SK-N-SH (cell line): Measurements from ENCODE around the gene RER1. TPM values are rescaled to one million over a fixed set of nuclear protein-coding genes. Genes with fewer than 3 reads are reported as not detected.

ENCODE experiments used
- CTCF ChIA-PET: fragments of 300-600, 350-600 bp; formaldehyde crosslinking; extraction: SDS; loops from one replicate; lab custom pipeline; 2021; lab: Yijun Ruan, JAX
- POLR2A ChIA-PET: fragments of 350-600 bp; sonication (Branson Sonifier 250); formaldehyde crosslinking; extraction: SDS; loops from one replicate; lab custom pipeline; 2020; ENCODE audit warnings: antibody characterized with exemption, inconsistent platforms; lab: Yijun Ruan, JAX
- DNase-seq: peaks from one replicate; pipeline ENCODE4 v3.0.0; 2012
- H2AFZ ChIP-seq: fragments of 200-600 bp; sonication (generic); 2 replicates; pipeline ENCODE4 v1.8.1; 2016; ENCODE audit warnings: antibody characterized with exemption, mild to moderate bottlenecking, low read depth
- H3F3A ChIP-seq: fragments of 200-600 bp; sonication (generic); replicated peaks from 2 replicates; pipeline ENCODE3; 2016; ENCODE audit warnings: antibody characterized with exemption, mild to moderate bottlenecking; ENCODE audit not compliant: insufficient read depth
- H3K27ac ChIP-seq, 2 experiments: fragments of 200-500 bp in 1 of 2; fragments of 200-600 bp in 1 of 2; sonication (Bioruptor generic) in 1 of 2; sonication (generic), shearing (Covaris generic) in 1 of 2; 2 replicates each; pipeline versions ENCODE4 v1.5.1 to v1.6.1; 2014 to 2016; ENCODE audit warnings: low read depth in 2 of 2, inconsistent platforms in 1 of 2, low read length in 1 of 2, mild to moderate bottlenecking in 1 of 2, mixed read lengths in 1 of 2
- H3K27me3 ChIP-seq: fragments of 200-600 bp; sonication (generic), shearing (Covaris generic); 2 replicates; pipeline ENCODE4 v1.6.1; 2016; ENCODE audit warnings: mixed run types; ENCODE audit not compliant: insufficient read depth
- H3K36me3 ChIP-seq, 2 experiments: fragments of 200-500 bp in 1 of 2; fragments of 200-600 bp in 1 of 2; sonication (Bioruptor generic) in 1 of 2; sonication (generic) in 1 of 2; replicated peaks in 1 of 2; 2 replicates each; pipeline versions ENCODE3 to v1.5.1; 2014 to 2016; ENCODE audit warnings: low read length in 1 of 2, mild to moderate bottlenecking in 1 of 2; ENCODE audit not compliant: insufficient read depth in 2 of 2, control insufficient read depth in 1 of 2
- H3K4me1 ChIP-seq, 2 experiments: fragments of 200-500 bp in 1 of 2; fragments of 200-600 bp in 1 of 2; sonication (Bioruptor generic) in 1 of 2; sonication (generic), shearing (Covaris generic) in 1 of 2; 2 replicates each; pipeline versions ENCODE4 v1.5.1 to v1.6.1; 2014 to 2016; ENCODE audit warnings: low read depth in 1 of 2, low read length in 1 of 2, mixed run types in 1 of 2; ENCODE audit not compliant: insufficient read depth in 2 of 2, control insufficient read depth in 1 of 2
- H3K4me2 ChIP-seq: fragments of 200-600 bp; sonication (generic), shearing (Covaris generic); 2 replicates; pipeline ENCODE4 v1.6.1; 2017; ENCODE audit warnings: mixed run types
- H3K4me3 ChIP-seq, 2 experiments: fragments of 200-500 bp in 1 of 2; fragments of 200-600 bp in 1 of 2; sonication (Bioruptor generic) in 1 of 2; sonication (generic), shearing (Covaris generic) in 1 of 2; 2 replicates each; pipeline versions ENCODE4 v1.5.1 to v1.8.1; 2014 to 2016; ENCODE audit warnings: low read depth in 2 of 2, inconsistent platforms in 1 of 2, low read length in 1 of 2, mild to moderate bottlenecking in 1 of 2, mixed read lengths in 1 of 2, moderate library complexity in 1 of 2
- H3K79me2 ChIP-seq: fragments of 200-600 bp; sonication (generic); 2 replicates; pipeline ENCODE4 v1.8.1; 2017; ENCODE audit warnings: mild to moderate bottlenecking; ENCODE audit not compliant: insufficient read depth
- H3K9ac ChIP-seq: fragments of 200-600 bp; sonication (generic); 2 replicates; pipeline ENCODE4 v1.6.1; 2017; ENCODE audit warnings: mixed run types
- H3K9me2 ChIP-seq: fragments of 200-600 bp; sonication (generic); 2 replicates; pipeline ENCODE4 v1.6.1; 2017; ENCODE audit warnings: mixed run types
- H3K9me3 ChIP-seq: fragments of 200-600 bp; sonication (generic); 2 replicates; pipeline ENCODE4 v1.6.1; 2017; ENCODE audit warnings: mixed run types, mild to moderate bottlenecking, moderate library complexity
- H4K20me1 ChIP-seq: fragments of 200-600 bp; sonication (generic); 2 replicates; pipeline ENCODE4 v1.6.1; 2017; ENCODE audit warnings: mild to moderate bottlenecking, mixed run types; ENCODE audit not compliant: insufficient read depth
- CTCF ChIP-seq: fragments of 200-600 bp; sonication (generic); IDR thresholded peaks from 2 replicates; pipeline ENCODE4 v1.6.1; 2017; ENCODE audit warnings: antibody characterized with exemption, mild to moderate bottlenecking, moderate library complexity
- FOXJ3 ChIP-seq: sonication (generic); formaldehyde crosslinking; IDR thresholded peaks from 2 replicates; pipeline ENCODE4 v1.5.1; 2020; ENCODE audit warnings: mild to moderate bottlenecking, missing genetic modification reagents
- GATA2 ChIP-seq: sonication (generic); formaldehyde crosslinking; IDR thresholded peaks from 2 replicates; pipeline ENCODE4 v1.5.0; 2020; ENCODE audit warnings: mild to moderate bottlenecking, missing genetic modification reagents
- JUND ChIP-seq: IDR thresholded peaks from 2 replicates; pipeline ENCODE4 v1.4.0; 2012
- POLR2AphosphoS5 ChIP-seq: IDR thresholded peaks from 2 replicates; pipeline ENCODE4 v1.6.1; 2012; ENCODE audit warnings: low read depth, low read length
- RAD21 ChIP-seq: IDR thresholded peaks from 2 replicates; pipeline ENCODE4 v1.6.1; 2012; ENCODE audit warnings: mild to moderate bottlenecking, low read length
- RFX5 ChIP-seq: IDR thresholded peaks from 2 replicates; pipeline ENCODE4 v1.6.1; 2012; ENCODE audit warnings: mild to moderate bottlenecking, improper control_type of control experiment, low read length
- RXRA ChIP-seq: IDR thresholded peaks from 2 replicates; pipeline ENCODE4 v1.4.0; 2012; ENCODE audit warnings: low read depth, mild to moderate bottlenecking, borderline replicate concordance
- SMC3 ChIP-seq: IDR thresholded peaks from 2 replicates; pipeline ENCODE4 v1.6.1; 2012; ENCODE audit warnings: low read depth, low read length, improper control_type of control experiment
- WGBS: methylation state at CpG from one replicate; pipeline ENCODE4 v1.1.6; 2017; ENCODE audit warnings: low lambda C conversion rate; 5-methylcytosine and 5-hydroxymethylcytosine counted together
- polyA plus RNA-seq, 3 experiments: library from polyadenylated mRNA; depleted of rRNA; stranded (reverse); fragments of >200 nt; gene quantifications; 2 replicates each; pipeline ENCODE4 v1.2.3, GENCODE V29; 2012
- TF ChIP-seq, protein P1 (sequence below): IDR thresholded peaks from 2 replicates; pipeline ENCODE4 v1.4.0; 2012; ENCODE audit warnings: low read depth

Gene RER1
- polyA plus RNA-seq, 1 of the 3 experiments (the other 2 are of a cell fraction): 181 TPM

DNA sequence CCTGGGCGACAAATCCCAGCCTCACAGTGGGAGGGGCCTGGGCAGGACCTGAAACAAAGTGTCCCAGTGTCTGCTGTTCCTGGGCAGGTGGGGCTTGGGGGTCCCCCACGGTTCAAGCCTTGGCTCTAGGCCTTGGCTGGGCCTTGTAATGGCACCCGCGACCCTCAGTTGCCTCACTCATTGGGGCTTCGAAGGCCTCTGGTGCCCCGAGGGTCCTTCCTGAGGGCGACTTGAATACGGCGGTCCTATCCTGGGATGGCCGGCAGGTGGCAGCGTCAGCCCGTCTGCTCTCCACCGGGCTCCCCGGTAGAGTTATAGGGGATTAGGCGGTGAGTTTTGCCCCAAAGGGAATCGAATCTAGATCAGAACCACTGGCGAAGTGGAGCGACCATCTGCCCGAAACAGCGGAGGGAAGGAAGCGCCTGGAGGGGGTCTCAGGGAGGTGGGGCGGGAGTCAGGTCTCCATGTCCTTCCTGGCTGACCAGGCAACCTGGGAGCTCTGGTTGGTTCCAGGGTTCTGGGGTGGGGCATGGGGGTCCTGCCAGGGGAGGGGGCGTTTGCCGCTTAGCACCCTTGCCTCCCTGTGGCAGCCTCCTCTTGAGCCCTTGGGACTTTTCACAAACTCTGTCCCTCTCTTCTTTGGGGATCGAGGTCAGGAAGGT is 22.8 kb downstream of the RER1 start:
- H3K4me2 ChIP-seq: peak overlapping the region; percentile 91; the same call in 1 of the 2 replicates
- DNase-seq: peak; percentile 91
- no peak overlapping the region for H2AFZ ChIP-seq
- H3K4me1 ChIP-seq: peaks cover 7 to 32% of the 10 kb centered on the region in 2 experiments; a peak in 1 of 4 replicates
- H3K79me2 ChIP-seq: peaks cover 19% of the 10 kb centered on the region
- no peaks in the 10 kb centered on the region for H3F3A ChIP-seq
- H3K27ac ChIP-seq: no peak overlapping the region; a peak in 1 of 4 replicates
- no peaks in the 10 kb centered on the region for H4K20me1 ChIP-seq
- ChIA-PET CTCF (interaction anchor here (0.5 to 4.0 kb wide), 31 partner anchors 9 to 1013 kb away, joined by 3 to 44 read pairs (median 4); partner anchors contain the start of genes FAAP20, HES5, PANK4 and TTC34), POLR2A (interaction anchor here (0.7 kb wide), 1 partner anchor 66 kb away, joined by 3 read pairs; no protein-coding TSS in a partner anchor)
- no peaks in the 10 kb centered on the region for H3K9me2 ChIP-seq
- WGBS: 6% methylated on average over 11 of the region's 25 CpGs
- H3K9ac ChIP-seq: no peak overlapping the region
- peaks cover 19% of the 10 kb centered on the region for H3K27me3 ChIP-seq
- H3K36me3 ChIP-seq: peaks cover 0 to 5% of the 10 kb centered on the region in 2 experiments
- peak overlapping the region in 1 of 2 experiments; percentile 49; a peak in 1 of 4 replicates for H3K4me3 ChIP-seq
- H3K9me3 ChIP-seq: no peaks in the 10 kb centered on the region
- TF ChIP-seq SMC3: peak; percentile 84
- TF ChIP-seq CTCF: peak; percentile 87
- TF ChIP-seq RXRA: no peak
- peak; percentile 89 for TF ChIP-seq RAD21

GRCh38 chr1:2415337-2415736 is 23.7 kb downstream of the RER1 start:
- Histone ChIP-seq H3K36me3 (no peaks in the 10 kb centered on the region), H2AFZ (no peak overlapping the region), H3K9ac (no peak overlapping the region), H3K9me2 (no peaks in the 10 kb centered on the region), H3K4me2 (no peak overlapping the region), H4K20me1 (no peaks in the 10 kb centered on the region), H3F3A (no peaks in the 10 kb centered on the region)
- WGBS: 53% methylated on average over 11 of the region's 11 CpGs
- POLR2A ChIA-PET: interaction anchor here (0.7 kb wide), 1 partner anchor 66 kb away, joined by 3 read pairs; no protein-coding TSS in a partner anchor
- DNase-seq: no peak
- TF ChIP-seq GATA2 (CRISPR knock-in tag) (no peak), CTCF (no peak), JUND (no peak), POLR2AphosphoS5 (no peak), RFX5 (no peak), FOXJ3 (CRISPR knock-in tag) (no peak), RXRA (no peak)
- TF ChIP-seq, protein P1, sequence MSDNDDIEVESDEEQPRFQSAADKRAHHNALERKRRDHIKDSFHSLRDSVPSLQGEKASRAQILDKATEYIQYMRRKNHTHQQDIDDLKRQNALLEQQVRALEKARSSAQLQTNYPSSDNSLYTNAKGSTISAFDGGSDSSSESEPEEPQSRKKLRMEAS: no peak
- TF ChIP-seq, all 33 proteins: peak for 0
- CTCF ChIA-PET: interaction anchor here (1.1 to 4.0 kb wide), 10 partner anchors 11 to 220 kb away, joined by 3 to 44 read pairs (median 6); partner anchors contain the start of gene FAAP20
- no peaks in the 10 kb centered on the region for H3K9me3 ChIP-seq
- H3K4me1 ChIP-seq: peaks cover 7 to 32% of the 10 kb centered on the region in 2 experiments; a peak in 1 of 4 replicates
- H3K4me3 ChIP-seq: no peak overlapping the region
- no peak overlapping the region for H3K27ac ChIP-seq
- peaks cover 19% of the 10 kb centered on the region for H3K79me2 ChIP-seq
- H3K27me3 ChIP-seq: peaks cover 24% of the 10 kb centered on the region
